Lower lobe of right lung (tissue), 2 donors: Measurements from ENCODE around the gene JHY. TPM values are rescaled to one million over a fixed set of nuclear protein-coding genes. Genes with fewer than 3 reads are reported as not detected.
A peak's percentile ranks its signal among the peaks of the same experiment; 100 is the strongest.

Experiments used
- ATAC-seq, 2 donors: fragments of 200-7000 bp; cut with Tn5 transposase; one replicate each; pipeline ENCODE4 v1.9.1; 2020 to 2022; ENCODE audit warnings: mild to moderate bottlenecking in 2 of 2, moderate library complexity in 2 of 2
- DNase-seq: peaks from one replicate; pipeline ENCODE4 v3.0.0-alpha.2; 2020
- H3K27ac ChIP-seq: fragments of 200-600 bp; one replicate; pipeline ENCODE4 v1.8.0; 2022
- H3K27me3 ChIP-seq: fragments of 200-600 bp; one replicate; pipeline ENCODE4 v1.8.0; 2022; ENCODE audit warnings: low read depth
- H3K36me3 ChIP-seq: fragments of 200-600 bp; one replicate; pipeline ENCODE4 v1.8.0; 2022; ENCODE audit warnings: mild to moderate bottlenecking
- H3K4me1 ChIP-seq: fragments of 200-600 bp; one replicate; pipeline ENCODE4 v1.8.0; 2022
- H3K4me3 ChIP-seq: fragments of 200-600 bp; one replicate; pipeline ENCODE4 v1.8.0; 2022; ENCODE audit warnings: mild to moderate bottlenecking
- H3K9me3 ChIP-seq: fragments of 200-600 bp; one replicate; pipeline ENCODE4 v1.8.0; 2022
- intact Hi-C: fragments of 100-400 bp; cut with DNase I; formaldehyde crosslinking; loops from one replicate; pipeline ENCODE4 v1.11.0; 2022
- total RNA-seq: library from RNA; stranded (reverse); fragmentation: NEBNext Ultra II Directional; extraction: Animal tissue kit (Norgen Biotek cat#: 25700); gene quantifications from one replicate; pipeline ENCODE4 v1.2.1, GENCODE V29; 2021
- TF ChIP-seq, protein P1 (sequence below): fragments of 200-600 bp; IDR thresholded peaks from one replicate; pipeline ENCODE4 v1.8.0; 2022; ENCODE audit warnings: antibody characterized with exemption, mild to moderate bottlenecking
- donor health status: DM: no; HTN: yes; CAD: no; lungs with severe emphysema.

JHY gene
- total RNA-seq, 1 donor from 2014 or later: 10.4 TPM

DNA sequence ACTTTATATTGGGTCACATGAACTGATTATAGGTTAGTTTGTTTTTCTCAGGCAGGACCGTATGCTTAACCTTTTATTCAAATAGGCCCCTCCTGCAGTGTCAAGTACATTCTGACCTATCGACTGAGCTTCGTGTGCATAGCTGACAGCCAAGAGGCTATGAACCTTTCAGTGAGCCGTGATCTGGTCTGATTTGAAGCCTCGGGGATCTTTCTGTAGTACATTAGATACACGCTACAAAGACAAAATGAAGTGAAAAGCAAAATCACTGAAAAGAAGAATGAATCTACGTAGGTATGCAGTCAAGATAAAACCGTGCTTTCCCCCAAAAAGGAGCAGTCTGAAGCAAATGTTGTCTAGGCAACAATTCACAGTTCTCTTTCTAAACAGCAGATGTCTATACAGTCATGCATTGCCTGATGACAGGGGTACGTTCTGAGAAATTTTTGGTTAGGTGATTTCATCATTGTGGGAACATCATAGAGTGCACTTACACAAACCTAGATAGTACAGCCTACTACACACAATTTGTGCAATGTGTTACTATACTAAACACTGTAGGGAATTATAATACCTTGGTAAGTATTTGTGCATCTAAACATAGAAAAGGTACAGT, 18.1 kb downstream of the JHY start:
- H3K27ac ChIP-seq: no peak overlapping the region
- intact Hi-C loops: no loop called here
- H3K4me3 ChIP-seq: no peak overlapping the region
- TF ChIP-seq, protein P1, sequence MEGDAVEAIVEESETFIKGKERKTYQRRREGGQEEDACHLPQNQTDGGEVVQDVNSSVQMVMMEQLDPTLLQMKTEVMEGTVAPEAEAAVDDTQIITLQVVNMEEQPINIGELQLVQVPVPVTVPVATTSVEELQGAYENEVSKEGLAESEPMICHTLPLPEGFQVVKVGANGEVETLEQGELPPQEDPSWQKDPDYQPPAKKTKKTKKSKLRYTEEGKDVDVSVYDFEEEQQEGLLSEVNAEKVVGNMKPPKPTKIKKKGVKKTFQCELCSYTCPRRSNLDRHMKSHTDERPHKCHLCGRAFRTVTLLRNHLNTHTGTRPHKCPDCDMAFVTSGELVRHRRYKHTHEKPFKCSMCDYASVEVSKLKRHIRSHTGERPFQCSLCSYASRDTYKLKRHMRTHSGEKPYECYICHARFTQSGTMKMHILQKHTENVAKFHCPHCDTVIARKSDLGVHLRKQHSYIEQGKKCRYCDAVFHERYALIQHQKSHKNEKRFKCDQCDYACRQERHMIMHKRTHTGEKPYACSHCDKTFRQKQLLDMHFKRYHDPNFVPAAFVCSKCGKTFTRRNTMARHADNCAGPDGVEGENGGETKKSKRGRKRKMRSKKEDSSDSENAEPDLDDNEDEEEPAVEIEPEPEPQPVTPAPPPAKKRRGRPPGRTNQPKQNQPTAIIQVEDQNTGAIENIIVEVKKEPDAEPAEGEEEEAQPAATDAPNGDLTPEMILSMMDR: no peak
- no peaks in the 10 kb centered on the region for H3K4me1 ChIP-seq
- no peaks in the 10 kb centered on the region for H3K9me3 ChIP-seq
- ATAC-seq (no peak), DNase-seq (no peak)
- H3K36me3 ChIP-seq: no peaks in the 10 kb centered on the region
- no peaks in the 10 kb centered on the region for H3K27me3 ChIP-seq

GRCh38 chr11:122902951-122903350, 20.4 kb downstream of the JHY start:
- H3K4me3 ChIP-seq: no peak overlapping the region
- H3K36me3 ChIP-seq: no peaks in the 10 kb centered on the region
- TF ChIP-seq, protein P1: no peak
- H3K9me3 ChIP-seq: no peaks in the 10 kb centered on the region
- H3K4me1 ChIP-seq: no peaks in the 10 kb centered on the region
- intact Hi-C loops: no loop called here
- no peak for DNase-seq
- no peak for ATAC-seq
- H3K27me3 ChIP-seq: no peaks in the 10 kb centered on the region
- H3K27ac ChIP-seq: no peak overlapping the region

- Histone ChIP-seq H3K27ac (no peak overlapping the region), H3K4me3 (no peak overlapping the region), H3K4me1 (no peaks in the 10 kb centered on the region), H3K27me3 (no peaks in the 10 kb centered on the region), H3K36me3 (no peaks in the 10 kb centered on the region), H3K9me3 (no peaks in the 10 kb centered on the region)
- intact Hi-C loops: no loop called here
- DNase-seq (no peak), ATAC-seq (no peak)
- TF ChIP-seq, protein P1: no peak
Measured at GRCh38 chr11:122910775-122911174, 28.2 kb downstream of the JHY start.

- DNase-seq: no peak
Measured at GRCh38 chr11:122917311-122917710, 34.8 kb downstream of the JHY start.

DNA sequence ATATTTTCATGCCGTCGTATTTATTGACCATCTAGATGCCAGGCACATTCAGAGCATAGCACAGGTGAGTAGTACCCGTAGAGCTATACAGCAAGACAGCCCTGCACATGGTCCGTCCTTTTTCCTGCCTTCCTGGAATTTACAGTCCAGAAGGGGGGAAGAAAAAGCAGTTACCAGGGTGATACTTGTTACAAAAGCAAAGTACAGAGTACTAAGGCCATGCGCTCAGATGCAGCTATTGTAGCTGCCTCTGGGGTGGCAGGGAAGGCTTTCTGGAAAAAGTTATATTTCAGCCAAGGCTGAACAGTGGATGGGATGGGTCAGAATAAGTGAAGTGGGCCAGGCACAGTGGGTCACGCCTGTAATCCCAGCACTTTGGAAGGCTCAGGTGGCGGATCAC, 36.2 kb downstream of the JHY start:
- Histone ChIP-seq H3K4me1 (no peaks in the 10 kb centered on the region), H3K27me3 (no peaks in the 10 kb centered on the region), H3K9me3 (no peaks in the 10 kb centered on the region), H3K27ac (no peak overlapping the region), H3K36me3 (no peaks in the 10 kb centered on the region), H3K4me3 (no peak overlapping the region)
- TF ChIP-seq, protein P1: no peak
- DNase-seq: no peak
- ATAC-seq: no peak
- intact Hi-C loops: no loop called here

More at GRCh38 chr11:122917311-122917710, 34.8 kb downstream of the JHY start:
- ATAC-seq: peak in 1 of 2 donors; percentile 76
- intact Hi-C loops: no loop called here
- no peak overlapping the region for H3K27ac ChIP-seq
- no peak overlapping the region for H3K4me3 ChIP-seq
- no peaks in the 10 kb centered on the region for H3K36me3 ChIP-seq
- H3K27me3 ChIP-seq: no peaks in the 10 kb centered on the region
- H3K4me1 ChIP-seq: no peaks in the 10 kb centered on the region
- TF ChIP-seq, protein P1: no peak
- H3K9me3 ChIP-seq: no peaks in the 10 kb centered on the region
